T-cell (primary cell): ENCODE data around the gene PTCHD1. TPM values are rescaled to one million over a fixed set of nuclear protein-coding genes. Genes with fewer than 3 reads are reported as not detected.

Experiments
- ATAC-seq, 4 experiments: fragments of 200-7000 bp in 3 of 4; fragments of 150-1000 bp in 1 of 4; cut with Tn5 transposase; replicated peaks in 1 of 4; 1 replicate in 3 of 4; 2 replicates in 1 of 4; pipeline ENCODE4 v1.10.0; 2021; ENCODE audit warnings: moderate library complexity in 3 of 4, mild to moderate bottlenecking in 2 of 4, moderate number of reproducible peaks in 1 of 4
- CTCF ChIA-PET, 2 donors: fragments of 300-600 bp; sonication (Branson Sonifier 250); formaldehyde crosslinking; loops; one replicate each; lab custom pipeline; 2022; ENCODE audit warnings: antibody characterized with exemption in 2 of 2; lab: Charles Lee
- POLR2A ChIA-PET, 2 donors: fragments of 300-600 bp; sonication (Branson Sonifier 250); formaldehyde crosslinking; loops; one replicate each; lab custom pipeline; 2022; ENCODE audit warnings: antibody characterized with exemption in 2 of 2; lab: Charles Lee
- DNase-seq, 35 experiments: peaks; one replicate each; pipeline versions ENCODE4 v3.0.0 to v3.0.0-alpha.2; 2013 to 2023
- H3K27ac ChIP-seq: one replicate; pipeline ENCODE4 v1.5.1; 2013; ENCODE audit warnings: low read length
- H3K27me3 ChIP-seq, 2 experiments: replicated peaks in 1 of 2; 1 replicate in 1 of 2; 2 replicates in 1 of 2; pipeline versions ENCODE4 v1.6.1 to v1.7.0; 2013; ENCODE audit warnings: low read length in 1 of 2, mixed read lengths in 1 of 2; ENCODE audit not compliant: control insufficient read depth in 2 of 2, insufficient read depth in 2 of 2; ENCODE audit errors: extremely low read depth in 1 of 2
- H3K36me3 ChIP-seq, 2 donors: 1 replicate in 1 of 2; 2 replicates in 1 of 2; pipeline versions ENCODE4 v1.6.1 to v1.7.0; 2013; ENCODE audit warnings: low read length in 1 of 2; ENCODE audit not compliant: control insufficient read depth in 2 of 2, insufficient read depth in 1 of 2; ENCODE audit errors: extremely low read depth in 1 of 2
- H3K4me1 ChIP-seq, 2 experiments: 1 replicate in 1 of 2; 2 replicates in 1 of 2; pipeline versions ENCODE4 v1.6.1 to v1.7.0; 2013; ENCODE audit warnings: low read length in 2 of 2, mixed read lengths in 1 of 2; ENCODE audit not compliant: insufficient read depth in 2 of 2, control insufficient read depth in 1 of 2; ENCODE audit errors: extremely low read depth in 1 of 2
- H3K4me3 ChIP-seq, 2 donors: 1 replicate in 1 of 2; 2 replicates in 1 of 2; pipeline versions ENCODE4 v1.5.1 to v1.7.0; 2013; ENCODE audit warnings: mild to moderate bottlenecking in 2 of 2, low read length in 1 of 2, moderate library complexity in 1 of 2; ENCODE audit not compliant: control insufficient read depth in 1 of 2; ENCODE audit errors: extremely low read depth in 1 of 2
- H3K9me3 ChIP-seq: 2 replicates; pipeline ENCODE4 v1.7.0; 2013
- H3K27ac Mint-ChIP-seq, 2 donors: one replicate each; pipeline ENCODE4 v1.8.0; 2020 to 2021; ENCODE audit warnings: mild to moderate bottlenecking in 2 of 2, mixed read lengths in 2 of 2
- H3K27me3 Mint-ChIP-seq, 2 donors: one replicate each; pipeline ENCODE4 v1.8.0; 2021 to 2022; ENCODE audit warnings: mixed read lengths in 2 of 2
- H3K36me3 Mint-ChIP-seq: one replicate; pipeline ENCODE4 v1.8.0; 2021; ENCODE audit warnings: mixed read lengths
- H3K4me1 Mint-ChIP-seq, 3 donors: one replicate each; pipeline ENCODE4 v1.8.0; 2020 to 2022; ENCODE audit warnings: mixed read lengths in 3 of 3, mild to moderate bottlenecking in 1 of 3
- H3K4me3 Mint-ChIP-seq, 3 donors: one replicate each; pipeline ENCODE4 v1.8.0; 2020 to 2022; ENCODE audit warnings: mild to moderate bottlenecking in 3 of 3, mixed read lengths in 3 of 3, moderate library complexity in 3 of 3
- H3K9me3 Mint-ChIP-seq, 3 donors: one replicate each; pipeline ENCODE4 v1.8.0; 2020 to 2022; ENCODE audit warnings: mixed read lengths in 3 of 3
- WGBS: methylation state at CpG from one replicate; pipeline ENCODE4 v1.1.5; 2013; ENCODE audit warnings: missing lambda C conversion rate; ENCODE audit not compliant: insufficient coverage; 5-methylcytosine and 5-hydroxymethylcytosine counted together
- total RNA-seq, 35 experiments: library from RNA in 6 of 35; stranded (reverse) in 6 of 35; fragments of 120-200 nt in 1 of 35; gene quantifications; one replicate each; pipeline versions ENCODE4 v1.2.1 to v1.2.4 and lab custom pipeline; 2013 to 2026

PTCHD1 gene
- total RNA-seq, 5 donors from 2014 or later (not counting 1 experiment from before 2014, with no cell fraction given) = 0.03 TPM; not detected in 3

- H3K27me3 ChIP-seq = no peaks in the 10 kb centered on the region
- Mint-ChIP-seq H3K4me3 (no peak overlapping the region), H3K9me3 (no peaks in the 10 kb centered on the region), H3K36me3 (no peaks in the 10 kb centered on the region), H3K27me3 (peaks cover 0 to 6% of the 10 kb centered on the region in 2 donors), H3K27ac (no peak overlapping the region), H3K4me1 (no peaks in the 10 kb centered on the region)
- no peaks in the 10 kb centered on the region for H3K4me1 ChIP-seq
- no peak for ATAC-seq
- no peaks in the 10 kb centered on the region for H3K36me3 ChIP-seq
- DNase-seq = no peak
- no peak overlapping the region for H3K4me3 ChIP-seq
- POLR2A ChIA-PET = no interaction called here
- CTCF ChIA-PET = interaction anchor here in 1 of 2 donors (0.9 kb wide), 1 partner anchor 13 kb away, joined by 3 read pairs; no protein-coding TSS in a partner anchor
- no peak overlapping the region for H3K27ac ChIP-seq
- no peaks in the 10 kb centered on the region for H3K9me3 ChIP-seq
- 92% methylated on average over 2 of the region's 8 CpGs for whole genome bisulfite sequencing
Observed at GRCh38 chrX:23389196-23389792, 54.6 kb downstream of the PTCHD1 start.

- ATAC-seq = no peak
- H3K27me3 ChIP-seq = no peaks in the 10 kb centered on the region
- H3K4me3 ChIP-seq = no peak overlapping the region
- WGBS = 93% methylated on average over 6 of the region's 11 CpGs
- CTCF ChIA-PET = no interaction called here
- H3K27ac ChIP-seq = no peak overlapping the region
- Mint-ChIP-seq H3K36me3 (no peaks in the 10 kb centered on the region), H3K27ac (no peak overlapping the region), H3K4me1 (no peaks in the 10 kb centered on the region), H3K9me3 (no peaks in the 10 kb centered on the region), H3K27me3 (peaks cover 0 to 6% of the 10 kb centered on the region in 2 donors), H3K4me3 (no peak overlapping the region)
- no peaks in the 10 kb centered on the region for H3K36me3 ChIP-seq
- H3K4me1 ChIP-seq = no peaks in the 10 kb centered on the region
- no peak for DNase-seq
- H3K9me3 ChIP-seq = no peaks in the 10 kb centered on the region
- POLR2A ChIA-PET = no interaction called here
Observed at GRCh38 chrX:23390979-23391378, 56.3 kb downstream of the PTCHD1 start.

- H3K36me3 Mint-ChIP-seq = no peaks in the 10 kb centered on the region
- no CpG with 5 or more reads among the region's 5 CpGs for WGBS
- H3K9me3 Mint-ChIP-seq = no peaks in the 10 kb centered on the region
- H3K36me3 ChIP-seq = no peaks in the 10 kb centered on the region
- ChIA-PET CTCF (no interaction called here), POLR2A (no interaction called here)
- H3K27me3 ChIP-seq = no peaks in the 10 kb centered on the region
- no peak overlapping the region for H3K4me3 Mint-ChIP-seq
- H3K4me3 ChIP-seq = no peak overlapping the region
- DNase-seq = no peak
- no peak overlapping the region for H3K27ac Mint-ChIP-seq
- H3K4me1 ChIP-seq = no peaks in the 10 kb centered on the region
- no peak overlapping the region for H3K27ac ChIP-seq
- H3K9me3 ChIP-seq = no peaks in the 10 kb centered on the region
- no peaks in the 10 kb centered on the region for H3K4me1 Mint-ChIP-seq
- no peak for ATAC-seq
- peaks cover 0 to 4% of the 10 kb centered on the region in 2 donors for H3K27me3 Mint-ChIP-seq
Observed at GRCh38 chrX:23392195-23392594, 57.5 kb downstream of the PTCHD1 start.

GRCh38 chrX:23394421-23394820 lies 59.8 kb downstream of the PTCHD1 start:
- ATAC-seq = no peak
- no CpG with 5 or more reads among the region's 1 CpG for WGBS
- H3K9me3 Mint-ChIP-seq = no peaks in the 10 kb centered on the region

GRCh38 chrX:23396263-23396662 lies 61.6 kb downstream of the PTCHD1 start:
- Mint-ChIP-seq H3K36me3 (no peaks in the 10 kb centered on the region), H3K9me3 (no peaks in the 10 kb centered on the region), H3K4me1 (no peaks in the 10 kb centered on the region), H3K27me3 (peaks cover 0 to 3% of the 10 kb centered on the region in 2 donors), H3K4me3 (no peak overlapping the region), H3K27ac (no peak overlapping the region)
- no peak for DNase-seq
- no peaks in the 10 kb centered on the region for H3K9me3 ChIP-seq
- POLR2A ChIA-PET = no interaction called here
- no peaks in the 10 kb centered on the region for H3K27me3 ChIP-seq
- H3K36me3 ChIP-seq = no peaks in the 10 kb centered on the region
- no peaks in the 10 kb centered on the region for H3K4me1 ChIP-seq
- ATAC-seq = no peak
- CTCF ChIA-PET = no interaction called here
- no CpG with 5 or more reads among the region's 5 CpGs for WGBS
- H3K4me3 ChIP-seq = no peak overlapping the region
- no peak overlapping the region for H3K27ac ChIP-seq

More at GRCh38 chrX:23394421-23394820, 59.8 kb downstream of the PTCHD1 start:
- Mint-ChIP-seq H3K27ac (no peak overlapping the region), H3K27me3 (peaks cover 0 to 3% of the 10 kb centered on the region in 2 donors), H3K36me3 (no peaks in the 10 kb centered on the region), H3K4me3 (no peak overlapping the region), H3K4me1 (no peaks in the 10 kb centered on the region)
- H3K27me3 ChIP-seq = no peaks in the 10 kb centered on the region
- CTCF ChIA-PET = no interaction called here
- no peak overlapping the region for H3K4me3 ChIP-seq
- H3K9me3 ChIP-seq = no peaks in the 10 kb centered on the region
- DNase-seq = no peak
- no peaks in the 10 kb centered on the region for H3K36me3 ChIP-seq
- H3K27ac ChIP-seq = no peak overlapping the region
- POLR2A ChIA-PET = no interaction called here
- H3K4me1 ChIP-seq = no peaks in the 10 kb centered on the region

- no peak for ATAC-seq
- no peaks in the 10 kb centered on the region for H3K9me3 ChIP-seq
- CTCF ChIA-PET = no interaction called here
- Mint-ChIP-seq H3K4me1 (no peaks in the 10 kb centered on the region), H3K27ac (no peak overlapping the region), H3K27me3 (peaks cover 0 to 9% of the 10 kb centered on the region in 2 donors), H3K36me3 (no peaks in the 10 kb centered on the region), H3K9me3 (no peaks in the 10 kb centered on the region), H3K4me3 (no peak overlapping the region)
- no peak overlapping the region for H3K27ac ChIP-seq
- DNase-seq = no peak
- H3K36me3 ChIP-seq = no peaks in the 10 kb centered on the region
- no peaks in the 10 kb centered on the region for H3K27me3 ChIP-seq
- POLR2A ChIA-PET = no interaction called here
- WGBS = no CpG with 5 or more reads among the region's 8 CpGs
- H3K4me1 ChIP-seq = no peaks in the 10 kb centered on the region
- H3K4me3 ChIP-seq = no peak overlapping the region
Observed at GRCh38 chrX:23398570-23398969, 63.9 kb downstream of the PTCHD1 start.
